Psoas muscle (tissue), 8 donors: ENCODE results near the gene FAM193B. TPM values are rescaled to one million over a fixed set of nuclear protein-coding genes. Genes with fewer than 3 reads are reported as not detected.

Experiments used
- ATAC-seq, 4 donors: fragments of 200-7000 bp; cut with Tn5 transposase; one replicate each; pipeline ENCODE4 v1.9.1; 2020; ENCODE audit warnings: moderate library complexity in 3 of 4, mild to moderate bottlenecking in 2 of 4
- DNase-seq, 2 donors: peaks; one replicate each; pipeline ENCODE4 v3.0.0-alpha.2; 2020
- H3K27ac ChIP-seq: fragments of 200-600 bp; one replicate; pipeline ENCODE4 v1.8.0; 2022
- H3K27me3 ChIP-seq, 3 donors: fragments of 200-600 bp in 1 of 3; one replicate each; pipeline versions ENCODE4 v1.6.1 to v1.8.0; 2013 to 2022; ENCODE audit warnings: low read length in 2 of 3, mild to moderate bottlenecking in 2 of 3, moderate library complexity in 1 of 3; ENCODE audit not compliant: insufficient read depth in 3 of 3
- H3K36me3 ChIP-seq, 2 donors: fragments of 200-600 bp in 1 of 2; one replicate each; pipeline versions ENCODE4 v1.6.1 to v1.8.0; 2013 to 2022; ENCODE audit warnings: low read depth in 1 of 2, mild to moderate bottlenecking in 1 of 2, moderate library complexity in 1 of 2; ENCODE audit not compliant: insufficient read depth in 1 of 2
- H3K4me1 ChIP-seq: fragments of 200-600 bp; one replicate; pipeline ENCODE4 v1.8.0; 2022
- H3K4me3 ChIP-seq: fragments of 200-600 bp; one replicate; pipeline ENCODE4 v1.8.0; 2022; ENCODE audit warnings: mild to moderate bottlenecking
- H3K9me3 ChIP-seq: fragments of 200-600 bp; one replicate; pipeline ENCODE4 v1.8.0; 2022
- CTCF ChIP-seq: fragments of 200-600 bp; IDR thresholded peaks from one replicate; pipeline ENCODE4 v1.8.0; 2022; ENCODE audit warnings: antibody characterized with exemption
- WGBS, 3 donors: extraction: QIAGEN DNeasy Blood & Tissue Kit; methylation state at CpG; one replicate each; pipeline versions ENCODE4 v1.1.6 to v1.1.7; 2013; 5-methylcytosine and 5-hydroxymethylcytosine counted together
- intact Hi-C, 2 donors: fragments of 100-400 bp; cut with DNase I; formaldehyde crosslinking; loops; one replicate each; pipeline versions ENCODE4 v1.11.0 to v1.14.2; 2022
- polyA plus RNA-seq, 3 donors: library from polyadenylated mRNA; stranded (reverse); fragments of 200-250 nt; gene quantifications; one replicate each; pipeline ENCODE4 v1.2.3, GENCODE V29; 2013
- total RNA-seq, 4 donors: library from RNA; stranded (reverse); fragmentation: NEBNext Ultra II Directional in 2 of 4; extraction: Animal tissue kit (Norgen Biotek cat#: 25700) in 2 of 4; gene quantifications; one replicate each; pipeline versions ENCODE4 v1.2.1 to v1.2.4, GENCODE V29; 2021 to 2023
- donor health status: healthy with polysubstance abuse.
- donor health status: DM: no; HTN: no; CAD: no; lungs with moderate emphysema.
- donor health status: Bipolar disorder and iron deficiency.
- donor health status: healthy.
- donor health status: DM: yes; HTN: yes; CAD: no.
- donor health status: DM: no; HTN: no; CAD: no.
- donor health status: DM: no; HTN: no; CAD: no.
- donor health status: DM: yes; HTN: yes; CAD: no.

Gene FAM193B
- total and polyA plus RNA-seq, 7 donors: 26.9 to 36.7 (median 28.4) TPM

GRCh38 chr5:177601577-177602457 is 47.5 kb upstream of the FAM193B start:
- Histone ChIP-seq H3K9me3 (no peaks in the 10 kb centered on the region), H3K4me1 (peaks cover 11% of the 10 kb centered on the region), H3K27me3 (no peaks in the 10 kb centered on the region), H3K27ac (no peak overlapping the region), H3K36me3 (peaks cover 0 to 4% of the 10 kb centered on the region in 2 donors), H3K4me3 (peak overlapping the region; percentile 93)
- DNase-seq: no peak
- ATAC-seq: no peak
- WGBS, 3 donors: 79 to 88% (median 82%) methylated on average over 13 of the region's 13 CpGs
- intact Hi-C loops: no loop called here
- TF ChIP-seq CTCF: peak; percentile 5

GRCh38 chr5:177601126-177601525 is 46.8 kb upstream of the FAM193B start:
- ATAC-seq (no peak), DNase-seq (no peak)
- TF ChIP-seq CTCF: no peak
- 78 to 84% (median 79%) methylated on average over 11 of the region's 11 CpGs for WGBS, 3 donors
- intact Hi-C loops: no loop called here
- H3K9me3 ChIP-seq: no peaks in the 10 kb centered on the region
- peak overlapping the region; percentile 91 for H3K27ac ChIP-seq
- peak overlapping the region; percentile 93 for H3K4me3 ChIP-seq
- H3K36me3 ChIP-seq: peaks cover under 1 to 10% of the 10 kb centered on the region in 2 donors
- peaks cover 11% of the 10 kb centered on the region for H3K4me1 ChIP-seq
- no peaks in the 10 kb centered on the region for H3K27me3 ChIP-seq

GRCh38 chr5:177600508-177601018 is 46.2 kb upstream of the FAM193B start:
- intact Hi-C loops: no loop called here
- ATAC-seq: peak; percentile 4 to 28 (median 10)
- peaks cover 4 to 13% of the 10 kb centered on the region in 2 donors for H3K36me3 ChIP-seq
- H3K27me3 ChIP-seq: no peaks in the 10 kb centered on the region
- H3K27ac ChIP-seq: peak overlapping the region; percentile 91
- no peak for TF ChIP-seq CTCF
- no peaks in the 10 kb centered on the region for H3K9me3 ChIP-seq
- H3K4me3 ChIP-seq: peak overlapping the region; percentile 93
- WGBS, 3 donors: 1 to 5% (median 3%) methylated on average over 15 to 16 of the region's 16 CpGs
- DNase-seq: no peak
- H3K4me1 ChIP-seq: peaks cover 11% of the 10 kb centered on the region

- H3K27me3 ChIP-seq: no peaks in the 10 kb centered on the region
- intact Hi-C loops: loop anchor here in 1 of 2 donors (10.0 kb wide), 1 partner anchor 55 kb away; no protein-coding TSS in a partner anchor
- no peaks in the 10 kb centered on the region for H3K9me3 ChIP-seq
- peak within 1 kb of the TSS; percentile 93 for H3K4me3 ChIP-seq
- TF ChIP-seq CTCF: no peak
- H3K4me1 ChIP-seq: peaks cover 11% of the 10 kb centered on the region
- ATAC-seq (peak; percentile 94 to 96 (median 95)), DNase-seq (peak; percentile 85 to 91)
- H3K27ac ChIP-seq: peak within 1 kb of the TSS; percentile 91
- peaks cover 10 to 19% of the 10 kb centered on the region in 2 donors for H3K36me3 ChIP-seq
- WGBS, 3 donors: 0 to 2% (median 1%) methylated on average over 47 to 86 of the region's 86 CpGs
Observed at GRCh38 chr5:177599731-177600507, 45.6 kb upstream of the FAM193B start, which contains the start of gene B4GALT7. TSS of gene B4GALT7 (plus strand) at chr5:177600132. CDS start at chr5:177600211, 79 bp downstream.
